Measurements from ENCODE around the gene PTPN20.

Gene PTPN20

DNA sequence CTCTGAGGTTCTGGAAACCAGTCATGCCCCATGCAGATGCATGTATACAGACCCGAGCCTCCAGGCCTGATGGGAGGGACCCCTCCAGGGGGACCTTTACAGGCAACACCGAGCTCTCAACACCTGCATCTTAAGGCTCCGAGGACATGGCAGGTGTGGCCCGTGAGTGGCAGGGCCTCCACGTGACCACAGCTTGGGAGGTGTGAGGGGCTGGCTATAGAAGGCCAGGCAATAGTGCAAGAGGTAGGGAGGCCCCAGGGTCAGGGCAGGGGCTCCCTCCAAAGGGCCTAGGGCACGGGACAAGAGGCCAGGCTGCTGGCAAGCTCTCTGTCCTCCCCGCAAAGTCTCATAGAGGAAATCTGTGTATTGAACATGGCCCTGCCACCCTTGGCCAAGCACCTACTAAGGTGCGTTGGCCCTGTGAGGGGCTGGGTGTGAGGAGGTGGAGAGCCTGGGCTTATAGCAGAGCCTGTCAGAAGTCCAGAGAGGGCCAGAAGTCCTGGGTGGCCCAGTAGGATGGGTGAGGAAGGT lies 134.2 kb downstream of the PTPN20 start:
- CTCF ChIA-PET, result interaction anchor here (0.8 to 6.6 kb wide), 9 partner anchors 11 to 281 kb away, joined by 3 to 183 read pairs (median 4); no protein-coding TSS in a partner anchor
- H3K36me3 ChIP-seq (ENCODE audit: control insufficient read depth in 4 of 4, insufficient read depth in 4 of 4, low read length in 3 of 4), result no peaks in the 10 kb centered on the region
- 94% methylated on average over 8 of the region's 8 CpGs for WGBS (ENCODE audit: insufficient coverage)
- DNase-seq, result no peak
- no peak overlapping the region for H3K27ac ChIP-seq (ENCODE audit: insufficient read depth in 1 of 2, low read depth in 1 of 2, low read length in 2 of 2, poor library complexity in 1 of 2, severe bottlenecking in 2 of 2)
- H3K4me3 ChIP-seq (ENCODE audit: control insufficient read depth in 1 of 7, extremely low read depth in 1 of 7, insufficient read depth in 4 of 7, low read depth in 2 of 7, low read length in 6 of 7), result no peak overlapping the region
- POLR2A ChIA-PET, result no interaction called here
- H3K9me3 ChIP-seq (ENCODE audit: control extremely low read depth in 1 of 5, control insufficient read depth in 4 of 5, insufficient read depth in 2 of 5, low read depth in 1 of 5, low read length in 4 of 5), result no peaks in the 10 kb centered on the region
- peaks cover 0 to 12% (median 9%) of the 10 kb centered on the region in 4 experiments for H3K4me1 ChIP-seq (ENCODE audit: control extremely low read depth in 1 of 4, control insufficient read depth in 4 of 4, insufficient read depth in 4 of 4, low read length in 3 of 4)
- H3K27me3 ChIP-seq (replicated peaks in 2 of 5; ENCODE audit: control insufficient read depth in 4 of 5, insufficient read depth in 5 of 5, low read length in 4 of 5), result no peaks in the 10 kb centered on the region

GRCh38 chr10:47046321-47047126 lies 135.3 kb downstream of the PTPN20 start:
- Histone ChIP-seq H3K27me3 (replicated peaks in 2 of 5; ENCODE audit: control insufficient read depth in 4 of 5, insufficient read depth in 5 of 5, low read length in 4 of 5) (no peaks in the 10 kb centered on the region), H3K36me3 (ENCODE audit: control insufficient read depth in 4 of 4, insufficient read depth in 4 of 4, low read length in 3 of 4) (no peaks in the 10 kb centered on the region), H3K27ac (ENCODE audit: insufficient read depth in 1 of 2, low read depth in 1 of 2, low read length in 2 of 2, poor library complexity in 1 of 2, severe bottlenecking in 2 of 2) (no peak overlapping the region), H3K4me3 (ENCODE audit: control insufficient read depth in 1 of 7, extremely low read depth in 1 of 7, insufficient read depth in 4 of 7, low read depth in 2 of 7, low read length in 6 of 7) (no peak overlapping the region), H3K4me1 (ENCODE audit: control extremely low read depth in 1 of 4, control insufficient read depth in 4 of 4, insufficient read depth in 4 of 4, low read length in 3 of 4) (peaks cover 0 to 12% (median 9%) of the 10 kb centered on the region in 4 experiments), H3K9me3 (ENCODE audit: control extremely low read depth in 1 of 5, control insufficient read depth in 4 of 5, insufficient read depth in 2 of 5, low read depth in 1 of 5, low read length in 4 of 5) (no peaks in the 10 kb centered on the region)
- DNase-seq, result no peak
- ChIA-PET CTCF (interaction anchor here (0.8 to 6.6 kb wide), 13 partner anchors 8 to 313 kb away, joined by 3 to 183 read pairs (median 5); no protein-coding TSS in a partner anchor), POLR2A (no interaction called here)
- 90% methylated on average over 13 of the region's 20 CpGs for WGBS (ENCODE audit: insufficient coverage)

DNA sequence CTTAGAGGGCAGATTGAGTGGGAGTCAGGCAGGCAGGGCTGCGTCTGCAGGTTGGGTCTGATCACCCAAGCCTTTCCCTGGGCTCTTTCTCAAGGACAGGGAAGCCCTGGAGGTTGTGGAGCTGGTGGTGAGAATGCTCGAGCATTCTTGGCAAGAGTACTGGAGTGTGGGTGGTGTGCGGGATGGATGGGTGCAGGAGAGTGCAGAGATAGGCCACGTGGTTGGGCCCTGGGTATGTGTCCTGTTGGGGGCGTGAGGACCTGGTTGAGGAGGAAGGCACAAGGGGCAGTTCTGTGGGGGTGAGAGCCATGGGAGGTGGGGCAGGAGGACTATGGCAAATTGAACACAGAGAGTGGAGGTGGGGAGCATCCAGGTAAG lies 135.9 kb downstream of the PTPN20 start:
- Histone ChIP-seq H3K4me3 (ENCODE audit: control insufficient read depth in 1 of 7, extremely low read depth in 1 of 7, insufficient read depth in 4 of 7, low read depth in 2 of 7, low read length in 6 of 7) (no peak overlapping the region), H3K36me3 (ENCODE audit: control insufficient read depth in 4 of 4, insufficient read depth in 4 of 4, low read length in 3 of 4) (no peaks in the 10 kb centered on the region), H3K27ac (ENCODE audit: insufficient read depth in 1 of 2, low read depth in 1 of 2, low read length in 2 of 2, poor library complexity in 1 of 2, severe bottlenecking in 2 of 2) (no peak overlapping the region), H3K4me1 (ENCODE audit: control extremely low read depth in 1 of 4, control insufficient read depth in 4 of 4, insufficient read depth in 4 of 4, low read length in 3 of 4) (peaks cover 0 to 12% (median 9%) of the 10 kb centered on the region in 4 experiments), H3K9me3 (ENCODE audit: control extremely low read depth in 1 of 5, control insufficient read depth in 4 of 5, insufficient read depth in 2 of 5, low read depth in 1 of 5, low read length in 4 of 5) (no peaks in the 10 kb centered on the region), H3K27me3 (replicated peaks in 2 of 5; ENCODE audit: control insufficient read depth in 4 of 5, insufficient read depth in 5 of 5, low read length in 4 of 5) (no peaks in the 10 kb centered on the region)
- ChIA-PET CTCF (interaction anchor here (0.8 to 6.6 kb wide), 21 partner anchors 8 to 312 kb away, joined by 3 to 183 read pairs (median 4); no protein-coding TSS in a partner anchor), POLR2A (no interaction called here)
- no peak for DNase-seq
- WGBS (ENCODE audit: insufficient coverage), result 92% methylated on average over 5 of the region's 5 CpGs

GRCh38 chr10:47047577-47048525 lies 136.6 kb downstream of the PTPN20 start:
- no peaks in the 10 kb centered on the region for H3K9me3 ChIP-seq (ENCODE audit: control extremely low read depth in 1 of 5, control insufficient read depth in 4 of 5, insufficient read depth in 2 of 5, low read depth in 1 of 5, low read length in 4 of 5)
- no peaks in the 10 kb centered on the region for H3K36me3 ChIP-seq (ENCODE audit: control insufficient read depth in 4 of 4, insufficient read depth in 4 of 4, low read length in 3 of 4)
- DNase-seq, result peak; percentile 70 to 81 (median 75)
- H3K4me1 ChIP-seq (ENCODE audit: control extremely low read depth in 1 of 4, control insufficient read depth in 4 of 4, insufficient read depth in 4 of 4, low read length in 3 of 4), result peaks cover 0 to 12% (median 9%) of the 10 kb centered on the region in 4 experiments
- ChIA-PET CTCF (interaction anchor here (0.7 to 6.6 kb wide), 34 partner anchors 9 to 311 kb away, joined by 3 to 183 read pairs (median 4); no protein-coding TSS in a partner anchor), POLR2A (no interaction called here)
- H3K27me3 ChIP-seq (replicated peaks in 2 of 5; ENCODE audit: control insufficient read depth in 4 of 5, insufficient read depth in 5 of 5, low read length in 4 of 5), result no peaks in the 10 kb centered on the region
- WGBS (ENCODE audit: insufficient coverage), result 59% methylated on average over 11 of the region's 15 CpGs
- H3K4me3 ChIP-seq (ENCODE audit: control insufficient read depth in 1 of 7, extremely low read depth in 1 of 7, insufficient read depth in 4 of 7, low read depth in 2 of 7, low read length in 6 of 7), result no peak overlapping the region
- no peak overlapping the region for H3K27ac ChIP-seq (ENCODE audit: insufficient read depth in 1 of 2, low read depth in 1 of 2, low read length in 2 of 2, poor library complexity in 1 of 2, severe bottlenecking in 2 of 2)

DNA sequence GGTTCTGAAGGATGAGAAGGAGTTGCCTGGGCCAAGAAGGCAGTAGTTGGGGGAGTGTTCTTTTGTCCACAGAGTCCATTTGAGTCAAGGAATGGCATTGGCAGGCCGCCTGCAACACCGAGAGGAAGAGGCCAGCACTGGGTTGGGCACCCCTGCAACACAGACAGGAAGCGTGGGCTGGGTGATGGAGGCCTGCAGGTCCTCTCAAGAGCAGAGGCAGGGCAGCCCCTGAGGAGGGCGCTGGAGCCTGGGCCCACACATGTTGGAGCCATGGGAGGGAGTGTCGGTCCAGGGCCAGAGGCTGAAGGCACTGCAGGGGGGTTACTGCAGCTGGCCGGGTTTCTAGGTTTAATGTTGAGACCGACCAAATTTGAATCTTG lies 137.3 kb downstream of the PTPN20 start:
- Histone ChIP-seq H3K27me3 (replicated peaks in 2 of 5; ENCODE audit: control insufficient read depth in 4 of 5, insufficient read depth in 5 of 5, low read length in 4 of 5) (no peaks in the 10 kb centered on the region), H3K4me1 (ENCODE audit: control extremely low read depth in 1 of 4, control insufficient read depth in 4 of 4, insufficient read depth in 4 of 4, low read length in 3 of 4) (peaks cover 0 to 12% (median 9%) of the 10 kb centered on the region in 4 experiments), H3K27ac (ENCODE audit: insufficient read depth in 1 of 2, low read depth in 1 of 2, low read length in 2 of 2, poor library complexity in 1 of 2, severe bottlenecking in 2 of 2) (no peak overlapping the region), H3K4me3 (ENCODE audit: control insufficient read depth in 1 of 7, extremely low read depth in 1 of 7, insufficient read depth in 4 of 7, low read depth in 2 of 7, low read length in 6 of 7) (no peak overlapping the region), H3K36me3 (ENCODE audit: control insufficient read depth in 4 of 4, insufficient read depth in 4 of 4, low read length in 3 of 4) (no peaks in the 10 kb centered on the region), H3K9me3 (ENCODE audit: control extremely low read depth in 1 of 5, control insufficient read depth in 4 of 5, insufficient read depth in 2 of 5, low read depth in 1 of 5, low read length in 4 of 5) (no peaks in the 10 kb centered on the region)
- 72% methylated on average over 5 of the region's 7 CpGs for WGBS (ENCODE audit: insufficient coverage)
- ChIA-PET CTCF (interaction anchor here (0.9 to 6.6 kb wide), 23 partner anchors 10 to 276 kb away, joined by 3 to 183 read pairs (median 4); no protein-coding TSS in a partner anchor), POLR2A (no interaction called here)
- DNase-seq, result no peak

DNA sequence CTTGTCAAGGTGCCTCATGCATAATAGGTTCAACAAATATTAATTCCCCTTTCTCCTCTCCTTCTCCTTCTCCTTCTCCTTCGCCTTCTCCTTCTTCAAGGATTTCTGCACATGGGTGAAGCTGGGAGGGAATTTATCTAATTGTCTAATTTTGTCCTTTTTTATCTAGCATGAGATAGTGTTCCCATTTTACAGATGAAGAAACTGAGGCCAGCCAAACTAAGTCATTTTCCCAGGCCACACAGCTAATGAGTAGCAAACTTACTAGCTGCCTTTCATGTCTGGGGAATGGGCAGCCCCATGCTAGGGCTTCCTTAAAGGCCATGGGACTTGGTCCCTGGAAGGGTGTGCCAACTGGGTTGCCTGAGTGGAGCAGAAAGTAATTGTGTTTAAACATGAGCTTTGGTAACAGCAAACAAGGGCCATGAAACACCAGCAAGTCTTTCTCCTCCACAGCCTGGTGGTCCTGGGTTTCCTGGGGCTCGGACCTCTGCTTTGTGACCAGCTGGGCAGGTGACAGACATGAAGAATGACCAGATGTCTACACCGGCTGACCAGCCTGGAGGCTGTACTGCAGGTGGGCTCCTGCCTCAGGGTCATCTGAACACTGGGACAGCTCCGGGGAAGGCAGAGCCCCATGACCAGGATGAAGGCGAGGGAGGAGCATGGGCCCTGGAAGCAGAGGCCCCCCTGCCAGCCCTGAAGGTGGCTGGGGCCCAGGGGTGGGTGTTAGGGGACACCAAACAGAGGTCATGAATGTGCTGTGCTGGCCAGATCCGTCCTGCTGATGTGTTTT lies 138.0 kb downstream of the PTPN20 start:
- Histone ChIP-seq H3K27me3 (replicated peaks in 2 of 5; ENCODE audit: control insufficient read depth in 4 of 5, insufficient read depth in 5 of 5, low read length in 4 of 5) (no peaks in the 10 kb centered on the region), H3K9me3 (ENCODE audit: control extremely low read depth in 1 of 5, control insufficient read depth in 4 of 5, insufficient read depth in 2 of 5, low read depth in 1 of 5, low read length in 4 of 5) (no peaks in the 10 kb centered on the region), H3K4me3 (ENCODE audit: control insufficient read depth in 1 of 7, extremely low read depth in 1 of 7, insufficient read depth in 4 of 7, low read depth in 2 of 7, low read length in 6 of 7) (no peak overlapping the region), H3K27ac (ENCODE audit: insufficient read depth in 1 of 2, low read depth in 1 of 2, low read length in 2 of 2, poor library complexity in 1 of 2, severe bottlenecking in 2 of 2) (no peak overlapping the region), H3K36me3 (ENCODE audit: control insufficient read depth in 4 of 4, insufficient read depth in 4 of 4, low read length in 3 of 4) (no peaks in the 10 kb centered on the region), H3K4me1 (ENCODE audit: control extremely low read depth in 1 of 4, control insufficient read depth in 4 of 4, insufficient read depth in 4 of 4, low read length in 3 of 4) (peaks cover 0 to 12% (median 9%) of the 10 kb centered on the region in 4 experiments)
- POLR2A ChIA-PET, result interaction anchor here (0.7 kb wide), 1 partner anchor 266 kb away, joined by 3 read pairs; no protein-coding TSS in a partner anchor
- CTCF ChIA-PET, result interaction anchor here (1.1 to 6.6 kb wide), 10 partner anchors 15 to 275 kb away, joined by 3 to 183 read pairs (median 6); no protein-coding TSS in a partner anchor
- DNase-seq, result no peak
- WGBS (ENCODE audit: insufficient coverage), result 97% methylated on average over 4 of the region's 6 CpGs
